Kidney (tissue), 14 donors: ENCODE results near the gene ACAD9. TPM values are rescaled to one million over a fixed set of nuclear protein-coding genes. Genes with fewer than 3 reads are reported as not detected.

Experiments used
- DNase-seq, 5 donors: peaks; one replicate each; pipeline ENCODE4 v3.0.0-alpha.2; 2013 to 2020
- FAIRE-seq: peaks from 2 replicates; lab custom pipeline; 2012; peaks lifted over from hg19 to GRCh38; lab: Jason Lieb, UNC
- H3K27ac ChIP-seq, 2 donors: one replicate each; pipeline ENCODE4 v1.7.0; 2013; ENCODE audit warnings: low read depth in 2 of 2, low read length in 2 of 2, inconsistent platforms in 1 of 2
- H3K27me3 ChIP-seq: one replicate; pipeline ENCODE4 v1.7.1; 2013; ENCODE audit warnings: low read length, inconsistent platforms; ENCODE audit not compliant: control insufficient read depth, insufficient read depth
- H3K36me3 ChIP-seq, 3 donors: one replicate each; pipeline versions ENCODE4 v1.7.0 to v1.7.1; 2013; ENCODE audit warnings: low read length in 3 of 3, control low read depth in 1 of 3, inconsistent platforms in 1 of 3; ENCODE audit not compliant: insufficient read depth in 3 of 3, control insufficient read depth in 2 of 3
- H3K4me1 ChIP-seq, 3 donors: one replicate each; pipeline versions ENCODE4 v1.7.0 to v1.7.1; 2013; ENCODE audit warnings: low read length in 3 of 3, inconsistent platforms in 1 of 3, low read depth in 1 of 3; ENCODE audit not compliant: control insufficient read depth in 2 of 3, insufficient read depth in 2 of 3
- H3K4me3 ChIP-seq, 3 donors: one replicate each; pipeline versions ENCODE4 v1.7.0 to v1.8.1; 2013; ENCODE audit warnings: low read length in 3 of 3, control low read depth in 1 of 3, inconsistent platforms in 1 of 3
- H3K9ac ChIP-seq, 3 donors: one replicate each; pipeline versions ENCODE4 v1.7.0 to v1.7.1; 2013; ENCODE audit warnings: low read length in 3 of 3, control low read depth in 1 of 3, inconsistent platforms in 1 of 3
- H3K9me3 ChIP-seq, 3 donors: one replicate each; pipeline versions ENCODE4 v1.7.0 to v1.7.1; 2013; ENCODE audit warnings: low read length in 3 of 3, control low read depth in 1 of 3, inconsistent platforms in 1 of 3; ENCODE audit not compliant: control insufficient read depth in 2 of 3, insufficient read depth in 1 of 3
- intact Hi-C: fragments of 100-400 bp; cut with DNase I; formaldehyde crosslinking; loops from one replicate; pipeline ENCODE4 v1.11.1; 2022
- polyA plus RNA-seq: library from polyadenylated mRNA; stranded (reverse); fragments of 350-450 nt; fragmentation: Illumina TruSeq; extraction: RNeasy Lipid Tissue Mini Kit (QIAGEN cat#74804); gene quantifications from one replicate; pipeline ENCODE4 v1.2.3, GENCODE V29; 2014; ENCODE audit warnings: low read depth, low replicate concordance; ENCODE audit not compliant: insufficient read depth
- total RNA-seq: library from RNA; stranded (reverse); fragmentation: NEBNext Ultra II Directional; extraction: Animal tissue kit (Norgen Biotek cat#: 25700); gene quantifications from one replicate; pipeline ENCODE4 v1.2.1, GENCODE V29; 2021
- TF ChIP-seq, protein P1 (sequence below): IDR thresholded peaks from 3 replicates; pipeline ENCODE4 v1.5.1; 2012; ENCODE audit warnings: mild to moderate bottlenecking, moderate library complexity, borderline replicate concordance; ENCODE audit not compliant: insufficient read depth; ENCODE audit errors: extremely low read depth
- donor health status: control.
- donor health status: control.
- donor health status: control.
- donor health status: control.
- donor health status: control.
- donor health status: DM: yes; HTN: yes; CAD: no.
- donor health status: Normal renal cell carcinoma (clear cell type).

The ACAD9 gene
- total and polyA plus RNA-seq, 2 donors from 2014 or later, result 36.2 to 50.2 TPM

DNA sequence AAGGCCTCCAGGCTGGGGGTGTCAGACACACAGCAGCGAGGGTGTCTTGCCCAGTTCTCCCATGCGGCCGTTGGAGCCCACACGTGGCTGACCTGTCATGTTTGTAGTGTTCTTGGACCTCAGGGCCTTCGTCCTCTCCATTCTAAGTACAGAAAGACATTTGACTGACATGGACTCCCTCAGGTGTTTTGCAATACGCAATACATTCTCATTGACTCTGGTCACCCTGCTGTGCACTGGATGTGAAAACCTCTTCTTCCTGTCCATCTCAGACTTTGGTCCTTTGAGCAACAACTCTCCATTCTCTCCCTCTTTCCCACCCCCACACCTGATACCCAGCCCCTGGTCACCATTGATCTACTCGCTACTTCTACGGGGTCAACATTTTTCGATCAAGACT is 28.9 kb upstream of the ACAD9 start:
- intact Hi-C loops, result no loop called here
- DNase-seq (no peak), FAIRE-seq (no peak)
- Histone ChIP-seq H3K9me3 (peaks cover 0 to 12% (median 0%) of the 10 kb centered on the region in 3 donors), H3K27ac (no peak overlapping the region), H3K27me3 (no peaks in the 10 kb centered on the region), H3K4me1 (no peaks in the 10 kb centered on the region), H3K36me3 (no peaks in the 10 kb centered on the region), H3K4me3 (no peak overlapping the region), H3K9ac (no peak overlapping the region)
- TF ChIP-seq, protein P1, sequence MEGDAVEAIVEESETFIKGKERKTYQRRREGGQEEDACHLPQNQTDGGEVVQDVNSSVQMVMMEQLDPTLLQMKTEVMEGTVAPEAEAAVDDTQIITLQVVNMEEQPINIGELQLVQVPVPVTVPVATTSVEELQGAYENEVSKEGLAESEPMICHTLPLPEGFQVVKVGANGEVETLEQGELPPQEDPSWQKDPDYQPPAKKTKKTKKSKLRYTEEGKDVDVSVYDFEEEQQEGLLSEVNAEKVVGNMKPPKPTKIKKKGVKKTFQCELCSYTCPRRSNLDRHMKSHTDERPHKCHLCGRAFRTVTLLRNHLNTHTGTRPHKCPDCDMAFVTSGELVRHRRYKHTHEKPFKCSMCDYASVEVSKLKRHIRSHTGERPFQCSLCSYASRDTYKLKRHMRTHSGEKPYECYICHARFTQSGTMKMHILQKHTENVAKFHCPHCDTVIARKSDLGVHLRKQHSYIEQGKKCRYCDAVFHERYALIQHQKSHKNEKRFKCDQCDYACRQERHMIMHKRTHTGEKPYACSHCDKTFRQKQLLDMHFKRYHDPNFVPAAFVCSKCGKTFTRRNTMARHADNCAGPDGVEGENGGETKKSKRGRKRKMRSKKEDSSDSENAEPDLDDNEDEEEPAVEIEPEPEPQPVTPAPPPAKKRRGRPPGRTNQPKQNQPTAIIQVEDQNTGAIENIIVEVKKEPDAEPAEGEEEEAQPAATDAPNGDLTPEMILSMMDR, result no peak

DNA sequence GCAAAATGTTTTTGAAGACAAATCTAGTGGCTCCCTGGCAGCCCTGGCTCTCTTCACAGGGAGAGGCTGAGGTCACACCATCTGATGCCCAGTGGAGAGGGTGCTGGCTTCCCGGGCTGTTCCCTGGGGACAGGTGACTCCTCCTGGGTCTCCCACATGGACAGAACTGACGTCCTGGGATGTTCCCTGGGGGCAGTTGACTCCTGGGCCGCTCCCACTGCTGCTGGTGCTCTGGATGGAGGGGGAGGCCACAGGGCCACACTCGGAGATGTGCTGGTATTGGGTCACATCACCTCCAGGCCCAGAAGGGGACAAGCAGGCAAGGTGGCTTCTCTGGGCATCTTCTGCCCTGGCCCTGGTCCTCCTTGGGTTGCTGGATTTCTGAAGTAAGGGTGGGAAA is 27.8 kb upstream of the ACAD9 start:
- H3K4me1 ChIP-seq, result no peaks in the 10 kb centered on the region
- no peaks in the 10 kb centered on the region for H3K36me3 ChIP-seq
- H3K27ac ChIP-seq, result no peak overlapping the region
- H3K4me3 ChIP-seq, result no peak overlapping the region
- TF ChIP-seq, protein P1, result no peak
- H3K9me3 ChIP-seq, result peaks cover 0 to 12% (median 0%) of the 10 kb centered on the region in 3 donors
- H3K27me3 ChIP-seq, result no peaks in the 10 kb centered on the region
- DNase-seq (no peak), FAIRE-seq (no peak)
- no peak overlapping the region for H3K9ac ChIP-seq
- intact Hi-C loops, result no loop called here

DNA sequence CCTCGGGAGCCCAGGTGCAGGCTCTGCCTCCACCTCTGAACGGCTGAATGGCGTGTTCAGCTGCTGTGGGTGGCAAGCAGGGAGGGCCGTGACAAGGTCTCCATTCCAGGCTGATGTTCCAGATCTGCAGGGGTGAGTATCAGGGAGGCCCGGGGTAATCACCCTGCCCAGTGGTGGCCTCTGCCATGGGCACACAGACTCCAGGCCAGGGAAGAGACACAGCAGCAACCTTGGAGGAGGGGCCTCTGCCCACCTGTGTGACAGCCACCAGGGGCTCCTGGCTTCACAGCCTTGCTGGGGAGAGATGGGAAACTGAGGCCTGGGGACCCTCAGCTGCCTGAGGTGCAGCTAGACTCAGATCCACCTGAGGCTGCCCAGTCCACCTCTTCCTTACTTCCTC is 25.6 kb upstream of the ACAD9 start:
- Histone ChIP-seq H3K27ac (no peak overlapping the region), H3K9ac (no peak overlapping the region), H3K4me3 (no peak overlapping the region), H3K36me3 (no peaks in the 10 kb centered on the region), H3K4me1 (no peaks in the 10 kb centered on the region), H3K9me3 (peaks cover 0 to 22% (median 0%) of the 10 kb centered on the region in 3 donors), H3K27me3 (no peaks in the 10 kb centered on the region)
- intact Hi-C loops, result no loop called here
- FAIRE-seq, result no peak
- no peak for DNase-seq
- TF ChIP-seq, protein P1, result no peak

DNA sequence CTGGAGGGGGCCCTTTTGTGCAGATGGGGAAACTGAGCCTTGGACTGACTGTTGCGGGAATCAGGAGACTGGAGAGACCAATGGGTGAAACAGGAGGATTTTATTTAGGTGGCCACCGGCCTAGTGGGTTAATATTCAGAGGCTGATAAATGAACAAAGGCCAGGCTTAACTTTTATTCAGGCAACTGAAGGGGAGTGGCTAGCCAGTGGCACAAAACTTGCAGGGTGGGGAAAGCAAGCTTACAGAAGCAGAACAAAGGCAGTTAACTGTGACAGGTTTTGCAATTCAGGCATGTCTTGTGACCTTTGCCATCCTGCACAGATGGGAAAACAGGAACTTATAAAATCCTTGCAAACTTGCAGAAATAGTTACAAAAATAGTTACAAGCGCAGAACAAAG is 24.9 kb upstream of the ACAD9 start:
- intact Hi-C loops, result no loop called here
- no peak overlapping the region for H3K27ac ChIP-seq
- no peak overlapping the region for H3K9ac ChIP-seq

More for the DNA sequence above, 24.9 kb upstream of the ACAD9 start:
- DNase-seq (no peak), FAIRE-seq (no peak)
- no peaks in the 10 kb centered on the region for H3K4me1 ChIP-seq
- TF ChIP-seq, protein P1, result no peak
- H3K4me3 ChIP-seq, result no peak overlapping the region
- peaks cover 0 to 29% (median 0%) of the 10 kb centered on the region in 3 donors for H3K9me3 ChIP-seq
- H3K27me3 ChIP-seq, result no peaks in the 10 kb centered on the region
- no peaks in the 10 kb centered on the region for H3K36me3 ChIP-seq
